Measurements from ENCODE around the gene SNTG2. TPM values are rescaled to one million over a fixed set of nuclear protein-coding genes. Genes with fewer than 3 reads are reported as not detected.

Gene SNTG2
- total and polyA plus RNA-seq, 2 of the 13 experiments (the other 11 are each of a cell fraction or from before 2014, with no cell fraction given): not detected

- TF ChIP-seq ZNF850 (CRISPR knock-in tag; conservative IDR thresholded peaks at IDR 0.05): no peak
Observed at GRCh38 chr2:929011-929735, 21.5 kb upstream of the SNTG2 start (continued).

- ATAC-seq (peak; percentile 31; the same call in 1 of the 3 replicates), DNase-seq (ENCODE audit: low spot score) (no peak), FAIRE-seq (no peak)
- Histone ChIP-seq H3K9ac (ENCODE audit: insufficient read depth, low read depth, low read length) (no peak overlapping the region), H3K4me2 (ENCODE audit: low read depth, low read length) (no peak overlapping the region), H3K4me3 (replicated peaks in 1 of 3; ENCODE audit: insufficient read depth in 1 of 3, low read depth in 2 of 3, low read length in 3 of 3) (no peak overlapping the region), H3K79me2 (ENCODE audit: insufficient read depth, low read length) (no peaks in the 10 kb centered on the region), H3K36me3 (replicated peaks in 1 of 2; ENCODE audit: control insufficient read depth in 1 of 2, insufficient read depth in 2 of 2, low read length in 2 of 2) (no peaks in the 10 kb centered on the region), H3K27ac (ENCODE audit: extremely low read length, insufficient read depth, low read length) (no peak overlapping the region), H3K27me3 (ENCODE audit: control insufficient read depth in 1 of 2, insufficient read depth in 2 of 2, low read length in 2 of 2) (peaks cover 7 to 40% of the 10 kb centered on the region in 2 experiments; a peak in 4 of 5 replicates), H2AFZ (ENCODE audit: low read length) (no peak overlapping the region), H4K20me1 (ENCODE audit: insufficient read depth, low read length) (no peaks in the 10 kb centered on the region), H3K9me3 (ENCODE audit: low read length) (no peaks in the 10 kb centered on the region; the same call in 1 of the 2 replicates), H3K4me1 (ENCODE audit: insufficient read depth, low read length) (no peaks in the 10 kb centered on the region)
- no TSS peak for BruUV-seq (replicated peaks)
- POLR2A ChIA-PET: no interaction called here
- CTCF ChIA-PET (ENCODE audit: low intra/inter-chr PET ratio, low total read pairs): no interaction called here
- 56% methylated on average over 11 of the region's 14 CpGs for WGBS (ENCODE audit: low lambda C conversion rate)
- TF ChIP-seq ZNF674 (CRISPR knock-in tag; IDR thresholded peaks at IDR 0.05; ENCODE audit: low read depth) (no peak), ETS1 (CRISPR knock-in tag; IDR thresholded peaks at IDR 0.05) (no peak), MED1 (CRISPR knock-in tag; IDR thresholded peaks at IDR 0.05) (no peak)
- intact Hi-C loops (cut with micrococcal nuclease; ENCODE audit: unreplicated experiment) (loop anchor here (5.0 kb wide), 1 partner anchor 438 kb away; no protein-coding TSS in a partner anchor), in situ Hi-C loops (cut with HindIII; ENCODE audit: extremely low pct_ligation_motif_present, low pct_unique_long_range_greater_than_20kb) (no loop called here)
Observed at GRCh38 chr2:929925-930324, 20.7 kb upstream of the SNTG2 start.

GRCh38 chr2:930935-931334 lies 19.7 kb upstream of the SNTG2 start:
- Histone ChIP-seq H3K4me2 (ENCODE audit: low read depth, low read length) (no peak overlapping the region), H3K27me3 (ENCODE audit: control insufficient read depth in 1 of 2, insufficient read depth in 2 of 2, low read length in 2 of 2) (peaks cover 6 to 30% of the 10 kb centered on the region in 2 experiments; a peak in 4 of 5 replicates), H3K9ac (ENCODE audit: insufficient read depth, low read depth, low read length) (no peak overlapping the region), H3K9me3 (ENCODE audit: low read length) (peaks cover 7% of the 10 kb centered on the region), H3K4me1 (ENCODE audit: insufficient read depth, low read length) (no peaks in the 10 kb centered on the region), H3K79me2 (ENCODE audit: insufficient read depth, low read length) (no peaks in the 10 kb centered on the region), H3K4me3 (replicated peaks in 1 of 3; ENCODE audit: insufficient read depth in 1 of 3, low read depth in 2 of 3, low read length in 3 of 3) (no peak overlapping the region), H2AFZ (ENCODE audit: low read length) (no peak overlapping the region), H4K20me1 (ENCODE audit: insufficient read depth, low read length) (no peaks in the 10 kb centered on the region), H3K27ac (ENCODE audit: extremely low read length, insufficient read depth, low read length) (no peak overlapping the region), H3K36me3 (replicated peaks in 1 of 2; ENCODE audit: control insufficient read depth in 1 of 2, insufficient read depth in 2 of 2, low read length in 2 of 2) (no peaks in the 10 kb centered on the region)
- in situ Hi-C loops (cut with HindIII; ENCODE audit: extremely low pct_ligation_motif_present, low pct_unique_long_range_greater_than_20kb) (no loop called here), intact Hi-C loops (cut with micrococcal nuclease; ENCODE audit: unreplicated experiment) (no loop called here)
- ATAC-seq: no peak
- TF ChIP-seq ZNF773 (CRISPR knock-in tag; IDR thresholded peaks at IDR 0.05; ENCODE audit: borderline replicate concordance) (no peak), KDM2A (CRISPR knock-in tag; IDR thresholded peaks at IDR 0.05; ENCODE audit: borderline replicate concordance, low read depth) (no peak), XBP1 (CRISPR knock-in tag; IDR thresholded peaks at IDR 0.05) (no peak), MNT (IDR thresholded peaks at IDR 0.05) (no peak), ARNTL (CRISPR knock-in tag; IDR thresholded peaks at IDR 0.05) (no peak), NFATC3 (CRISPR knock-in tag; IDR thresholded peaks at IDR 0.05) (no peak), ZNF784 (CRISPR knock-in tag; IDR thresholded peaks at IDR 0.05; ENCODE audit: borderline replicate concordance) (no peak)
- no peak for DNase-seq (ENCODE audit: low spot score)
- ChIA-PET CTCF (ENCODE audit: low intra/inter-chr PET ratio, low total read pairs) (no interaction called here), POLR2A (no interaction called here)
- 95% methylated on average over 4 of the region's 4 CpGs for WGBS (ENCODE audit: low lambda C conversion rate)
- FAIRE-seq: no peak
- no TSS peak for BruUV-seq (replicated peaks)
